Pancreas (tissue), 10 donors: ENCODE measurements around the gene DENND4C. TPM values are rescaled to one million over a fixed set of nuclear protein-coding genes. Genes with fewer than 3 reads are reported as not detected.
"Not testable (repeated sequence)": the region's sequence is repeated elsewhere in the genome, so short reads cannot be mapped to it uniquely, and the experiment has no call there.

Experiments used
- ATAC-seq, 4 donors: fragments of 200-7000 bp; cut with Tn5 transposase; one replicate each; pipeline versions ENCODE4 v1.8.0 to v1.9.1; 2020; ENCODE audit warnings: mild to moderate bottlenecking in 4 of 4, moderate library complexity in 4 of 4
- DNase-seq, 6 donors: peaks; one replicate each; pipeline ENCODE4 v3.0.0-alpha.2; 2020
- FAIRE-seq: peaks from 2 replicates; lab custom pipeline; 2012; peaks lifted over from hg19 to GRCh38; lab: Jason Lieb, UNC
- H3K27ac ChIP-seq, 4 donors: fragments of 200-600 bp; sonication (generic); 1 replicate in 3 of 4; 2 replicates in 1 of 4; pipeline versions ENCODE4 v1.5.0 to v1.8.0; 2020
- H3K27me3 ChIP-seq, 4 donors: fragments of 200-600 bp; one replicate each; pipeline ENCODE4 v1.8.0; 2021
- H3K36me3 ChIP-seq, 3 donors: fragments of 200-600 bp; sonication (generic) in 1 of 3; one replicate each; pipeline versions ENCODE4 v1.5.0 to v1.8.0; 2020 to 2021
- H3K4me1 ChIP-seq, 3 donors: fragments of 200-600 bp; one replicate each; pipeline ENCODE4 v1.8.0; 2021
- H3K4me3 ChIP-seq, 4 donors: fragments of 200-600 bp; sonication (generic) in 2 of 4; one replicate each; pipeline versions ENCODE4 v1.5.0 to v1.8.0; 2020 to 2021
- H3K9me3 ChIP-seq, 4 donors: fragments of 200-600 bp; one replicate each; pipeline ENCODE4 v1.8.0; 2021
- WGBS, 2 donors: extraction: QIAGEN DNeasy Blood & Tissue Kit; methylation state at CpG; one replicate each; pipeline ENCODE4 v1.1.7; 2013; 5-methylcytosine and 5-hydroxymethylcytosine counted together
- intact Hi-C, 3 donors: fragments of 100-400 bp; cut with DNase I; formaldehyde crosslinking; loops; one replicate each; pipeline versions ENCODE4 v1.11.1 to v1.14.2; 2022
- polyA plus RNA-seq, 2 donors: library from polyadenylated mRNA; stranded (reverse); fragments of 200-250 nt; gene quantifications; one replicate each; pipeline ENCODE4 v1.2.3, GENCODE V29; 2013
- total RNA-seq, 6 donors: library from RNA; stranded (reverse); fragmentation: NEBNext Ultra II Directional in 4 of 6; extraction: Animal tissue kit (Norgen Biotek cat#: 25700) in 4 of 6; gene quantifications; one replicate each; pipeline versions ENCODE4 v1.2.1 to v1.2.4, GENCODE V29; 2021 to 2023
- TF ChIP-seq, protein P1 (sequence below), 4 donors: fragments of 200-600 bp; sonication (generic) in 3 of 4; IDR thresholded peaks; one replicate each; pipeline versions ENCODE4 v1.5.0 to v1.8.0; 2021; ENCODE audit warnings: antibody characterized with exemption in 4 of 4
- donor health status: healthy with polysubstance abuse.
- donor health status: DM: no; HTN: no; CAD: no; lungs with moderate emphysema.
- donor health status: DM: no; HTN: no; CAD: no.
- donor health status: control.
- donor health status: control.
- donor health status: Bipolar disorder and iron deficiency.
- donor health status: DM: yes; HTN: yes; CAD: no.
- donor health status: DM: no; HTN: no; CAD: no.
- donor health status: DM: no; HTN: no; CAD: no.
- donor health status: DM: yes; HTN: yes; CAD: no.

DENND4C gene
- total and polyA plus RNA-seq, 8 donors, result 4.6 to 36.2 (median 17.9) TPM

DNA sequence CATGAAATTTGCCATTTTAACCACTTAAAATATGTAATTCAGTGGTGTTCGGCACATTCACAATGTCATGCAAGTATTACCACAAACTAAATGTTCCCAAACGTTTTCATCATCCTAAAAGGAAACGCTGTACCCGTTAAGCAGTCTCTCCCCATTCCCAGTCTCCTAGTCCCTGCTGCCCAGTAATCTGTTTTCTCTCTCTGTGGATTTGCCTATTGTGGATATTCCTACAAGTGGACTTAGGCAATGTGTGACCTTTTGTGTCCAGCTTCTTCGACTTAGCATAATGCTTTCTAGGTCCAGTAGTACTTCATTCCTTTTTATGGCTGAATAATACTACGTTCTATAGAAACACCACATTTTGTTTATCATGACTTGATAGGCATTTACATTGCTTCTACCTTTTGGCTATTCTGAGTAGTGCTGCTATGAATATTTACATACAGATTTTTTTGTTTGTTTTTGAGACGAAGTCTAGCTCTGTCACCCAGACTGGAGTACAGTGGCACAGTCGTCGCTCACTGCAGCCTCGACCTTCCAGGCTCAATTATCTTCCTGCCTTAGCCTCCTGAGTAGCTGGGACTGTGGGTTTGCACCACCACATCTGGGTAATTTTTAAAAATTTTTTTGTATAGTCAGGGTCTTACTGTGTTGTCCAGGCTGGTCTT, 13.0 kb downstream of the DENND4C start:
- no peak overlapping the region for H3K27ac ChIP-seq
- 52 to 57% methylated on average over 10 of the region's 10 CpGs for WGBS, 2 donors
- H3K27me3 ChIP-seq, result no peaks in the 10 kb centered on the region
- peaks cover 5 to 6% (median 6%) of the 10 kb centered on the region in 3 donors for H3K4me1 ChIP-seq
- H3K4me3 ChIP-seq, result no peak overlapping the region
- ATAC-seq (no peak), FAIRE-seq (no peak), DNase-seq (no peak)
- no peaks in the 10 kb centered on the region for H3K9me3 ChIP-seq
- TF ChIP-seq, protein P1, sequence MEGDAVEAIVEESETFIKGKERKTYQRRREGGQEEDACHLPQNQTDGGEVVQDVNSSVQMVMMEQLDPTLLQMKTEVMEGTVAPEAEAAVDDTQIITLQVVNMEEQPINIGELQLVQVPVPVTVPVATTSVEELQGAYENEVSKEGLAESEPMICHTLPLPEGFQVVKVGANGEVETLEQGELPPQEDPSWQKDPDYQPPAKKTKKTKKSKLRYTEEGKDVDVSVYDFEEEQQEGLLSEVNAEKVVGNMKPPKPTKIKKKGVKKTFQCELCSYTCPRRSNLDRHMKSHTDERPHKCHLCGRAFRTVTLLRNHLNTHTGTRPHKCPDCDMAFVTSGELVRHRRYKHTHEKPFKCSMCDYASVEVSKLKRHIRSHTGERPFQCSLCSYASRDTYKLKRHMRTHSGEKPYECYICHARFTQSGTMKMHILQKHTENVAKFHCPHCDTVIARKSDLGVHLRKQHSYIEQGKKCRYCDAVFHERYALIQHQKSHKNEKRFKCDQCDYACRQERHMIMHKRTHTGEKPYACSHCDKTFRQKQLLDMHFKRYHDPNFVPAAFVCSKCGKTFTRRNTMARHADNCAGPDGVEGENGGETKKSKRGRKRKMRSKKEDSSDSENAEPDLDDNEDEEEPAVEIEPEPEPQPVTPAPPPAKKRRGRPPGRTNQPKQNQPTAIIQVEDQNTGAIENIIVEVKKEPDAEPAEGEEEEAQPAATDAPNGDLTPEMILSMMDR (IDR thresholded peaks at IDR 0.05), result no peak
- intact Hi-C loops, result no loop called here
- H3K36me3 ChIP-seq, result no peaks in the 10 kb centered on the region

DNA sequence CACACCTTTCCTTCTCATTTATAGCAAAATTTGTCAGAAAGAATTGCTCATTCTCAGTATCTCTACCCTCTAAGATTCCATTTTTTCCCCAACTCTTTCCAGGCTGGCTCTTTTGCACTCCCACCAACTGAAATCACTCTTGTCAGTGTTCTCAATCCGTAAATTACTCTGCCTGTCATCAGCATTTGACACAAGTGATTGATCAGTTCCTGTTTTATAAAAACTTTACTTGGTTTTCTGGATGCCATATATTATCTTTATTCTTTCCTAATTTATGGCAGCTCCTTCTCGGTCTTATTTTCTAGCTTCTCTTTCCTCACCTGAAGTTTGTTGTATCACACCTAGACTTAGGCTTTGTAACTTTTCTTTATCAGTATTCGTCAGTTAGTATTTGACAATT, 16.4 kb downstream of the DENND4C start:
- Histone ChIP-seq H3K27me3 (no peaks in the 10 kb centered on the region), H3K9me3 (no peaks in the 10 kb centered on the region), H3K36me3 (no peaks in the 10 kb centered on the region), H3K27ac (no peak overlapping the region), H3K4me1 (peaks cover 5 to 6% (median 6%) of the 10 kb centered on the region in 3 donors), H3K4me3 (no peak overlapping the region)
- 33 to 40% methylated on average over 3 of the region's 3 CpGs for WGBS, 2 donors
- TF ChIP-seq, protein P1 (IDR thresholded peaks at IDR 0.05), result no peak
- intact Hi-C loops, result no loop called here
- ATAC-seq (no peak), DNase-seq (no peak), FAIRE-seq (no peak)

DNA sequence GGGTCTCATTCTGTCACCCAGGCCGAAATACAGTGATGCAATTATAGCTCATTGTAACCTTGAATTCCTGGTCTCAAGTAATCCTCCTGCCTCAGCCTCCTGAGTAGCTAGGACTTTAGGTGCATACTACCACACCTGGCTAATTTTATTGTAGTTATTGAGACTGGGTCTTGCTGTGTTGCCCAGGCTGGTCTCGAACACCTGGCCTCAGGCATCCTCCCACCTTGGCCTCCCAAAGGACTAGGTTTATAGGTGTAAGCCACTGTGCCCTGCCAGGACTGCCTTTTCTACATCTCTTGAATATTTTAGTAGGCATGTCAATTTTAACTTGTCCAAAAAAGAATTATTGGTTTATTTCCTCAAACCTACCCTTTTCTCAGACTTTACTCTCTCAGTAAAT, 16.9 kb downstream of the DENND4C start:
- 88 to 90% methylated on average over 2 of the region's 2 CpGs for WGBS, 2 donors
- Histone ChIP-seq H3K27ac (no peak overlapping the region), H3K4me1 (peaks cover 5 to 6% (median 6%) of the 10 kb centered on the region in 3 donors), H3K4me3 (no peak overlapping the region), H3K36me3 (no peaks in the 10 kb centered on the region), H3K27me3 (no peaks in the 10 kb centered on the region), H3K9me3 (no peaks in the 10 kb centered on the region)
- FAIRE-seq (no peak), DNase-seq (no peak), ATAC-seq (no peak)
- intact Hi-C loops, result no loop called here
- TF ChIP-seq, protein P1 (IDR thresholded peaks at IDR 0.05), result no peak

DNA sequence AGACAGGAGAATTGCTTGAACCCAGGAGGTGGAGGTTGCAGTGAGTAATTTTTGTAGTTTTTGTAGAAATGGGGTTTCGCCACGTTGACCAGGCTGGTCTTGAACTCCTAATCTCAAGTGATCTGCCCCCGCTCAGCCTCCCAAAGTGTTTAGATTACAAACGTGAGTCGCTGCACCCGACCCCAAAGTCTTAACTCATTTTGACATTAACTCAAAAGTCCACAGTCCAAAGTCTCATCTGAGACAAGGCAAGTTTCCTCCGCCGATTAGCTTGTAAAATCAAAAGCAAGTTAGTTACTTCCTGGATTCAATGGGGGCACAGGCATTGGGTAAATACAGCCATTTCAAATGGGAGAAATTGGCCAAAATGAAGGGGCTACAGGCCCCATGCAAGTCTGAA, 19.9 kb downstream of the DENND4C start:
- H3K36me3 ChIP-seq, DNase-seq, H3K9me3 ChIP-seq, H3K4me1 ChIP-seq, FAIRE-seq, H3K27ac ChIP-seq, H3K27me3 ChIP-seq, intact Hi-C loops, H3K4me3 ChIP-seq, ATAC-seq: not testable (repeated sequence)
- WGBS, 2 donors, result 80 to 85% methylated on average over 8 of the region's 8 CpGs

DNA sequence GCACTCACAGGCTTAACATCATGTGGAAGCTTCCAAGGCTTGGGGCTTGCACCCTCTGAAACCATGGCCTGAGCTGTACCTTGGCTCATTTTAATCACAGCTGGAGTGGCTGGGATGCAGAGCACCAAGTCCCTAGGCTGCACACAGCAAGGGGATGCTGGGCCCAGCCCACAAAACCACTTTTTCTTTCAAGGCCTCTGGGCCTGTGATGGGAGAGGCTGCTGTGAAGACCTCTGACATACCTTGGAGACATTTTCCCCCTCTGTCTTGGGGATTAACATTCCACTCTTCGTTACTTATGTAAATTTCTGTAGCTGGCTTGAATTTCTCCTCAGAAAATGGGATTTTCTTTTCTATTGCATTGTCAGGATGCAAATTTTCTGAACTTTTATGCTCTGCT, 20.7 kb downstream of the DENND4C start:
- H3K9me3 ChIP-seq, H3K36me3 ChIP-seq, DNase-seq, intact Hi-C loops, FAIRE-seq, H3K4me3 ChIP-seq, H3K4me1 ChIP-seq, H3K27ac ChIP-seq, ATAC-seq, H3K27me3 ChIP-seq: not testable (repeated sequence)
- WGBS, 2 donors, result 96 to 100% methylated on average over 1 of the region's 1 CpG

DNA sequence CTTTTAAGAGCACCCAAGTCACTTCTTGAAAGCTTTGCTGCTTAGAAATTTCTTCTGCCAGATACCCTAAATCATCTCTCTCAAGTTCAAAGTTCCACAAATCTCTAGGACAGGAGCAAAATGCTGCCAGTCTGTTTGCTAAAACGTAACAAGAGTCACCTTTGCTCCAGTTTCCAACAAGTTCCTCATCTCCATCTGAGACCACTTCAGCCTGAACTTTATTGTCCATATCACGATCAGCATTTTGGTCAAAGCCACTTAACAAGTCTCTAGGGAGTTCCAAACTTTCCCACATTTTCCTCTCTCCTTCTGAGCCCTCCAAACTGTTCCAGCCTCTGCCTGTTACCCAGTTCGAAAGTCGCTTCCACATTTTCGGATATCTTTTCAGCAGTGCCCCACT, 21.1 kb downstream of the DENND4C start:
- H3K36me3 ChIP-seq, FAIRE-seq, ATAC-seq, H3K4me3 ChIP-seq, H3K27ac ChIP-seq, H3K27me3 ChIP-seq, H3K4me1 ChIP-seq, H3K9me3 ChIP-seq, DNase-seq, intact Hi-C loops: not testable (repeated sequence)
- WGBS, 2 donors, result 89 to 94% methylated on average over 5 of the region's 5 CpGs
